GM18870 (cell line): ENCODE data around the gene ZBED1.
"Not testable (repeated sequence)": the region's sequence is repeated elsewhere in the genome, so short reads cannot be mapped to it uniquely, and the experiment has no call there.

Experiments used
- ATAC-seq: cut with Tn5 transposase; IDR thresholded peaks from one replicate; pipeline ENCODE4 v1.9.1; 2021; ENCODE audit warnings: moderate library complexity; ENCODE audit not compliant: unreplicated experiment

ZBED1 gene

GRCh38 chrX:2500803-2501558, at the start of gene ZBED1, which contains the start of gene DHRSX:
TSS of gene ZBED1 (minus strand) at chrX:2500976. CDS start at chrX:2490719, 10,257 bp downstream.
TSS of gene DHRSX (minus strand) at chrX:2500976. CDS start at chrX:2500925, 51 bp downstream.
- ATAC-seq: no peak

GRCh38 chrX:2549876-2550275, 49.1 kb upstream of the ZBED1 start:
- ATAC-seq: no peak

GRCh38 chrX:2548711-2549423, 48.1 kb upstream of the ZBED1 start:
- no peak for ATAC-seq

GRCh38 chrX:2547736-2548135, 47.0 kb upstream of the ZBED1 start:
- no peak for ATAC-seq

GRCh38 chrX:2546496-2546895, 45.7 kb upstream of the ZBED1 start:
- ATAC-seq: no peak

- ATAC-seq: no peak
Observed at GRCh38 chrX:2545144-2545543, 44.4 kb upstream of the ZBED1 start.

GRCh38 chrX:2542826-2543521, 42.2 kb upstream of the ZBED1 start:
- no peak for ATAC-seq

- ATAC-seq: no peak
Observed at GRCh38 chrX:2541603-2542002, 40.8 kb upstream of the ZBED1 start.

- no peak for ATAC-seq
Observed at GRCh38 chrX:2540426-2540947, 39.7 kb upstream of the ZBED1 start.

GRCh38 chrX:2539586-2539985, 38.8 kb upstream of the ZBED1 start:
- ATAC-seq: no peak

GRCh38 chrX:2538031-2538757, 37.4 kb upstream of the ZBED1 start:
- no peak for ATAC-seq

GRCh38 chrX:2536974-2537373, 36.2 kb upstream of the ZBED1 start:
- ATAC-seq: no peak

GRCh38 chrX:2536141-2536540, 35.4 kb upstream of the ZBED1 start:
- no peak for ATAC-seq

GRCh38 chrX:2534261-2535021, 33.7 kb upstream of the ZBED1 start:
- ATAC-seq: not testable (repeated sequence)

GRCh38 chrX:2533424-2533823, 32.6 kb upstream of the ZBED1 start:
- no peak for ATAC-seq

- ATAC-seq: no peak
Observed at GRCh38 chrX:2526390-2526789, 25.6 kb upstream of the ZBED1 start.

GRCh38 chrX:2523911-2524310, 23.1 kb upstream of the ZBED1 start:
- ATAC-seq: no peak

- peak; percentile 30 for ATAC-seq
Observed at GRCh38 chrX:2521927-2522386, 21.2 kb upstream of the ZBED1 start.

- ATAC-seq: peak; percentile 64
Observed at GRCh38 chrX:2521092-2521926, 20.5 kb upstream of the ZBED1 start.
